GM21529 (cell line): Measurements from ENCODE around the gene NUMA1.

Experiments
- ATAC-seq: cut with Tn5 transposase; IDR thresholded peaks from one replicate; pipeline ENCODE4 v1.9.1; 2021; ENCODE audit not compliant: unreplicated experiment

Gene NUMA1

DNA sequence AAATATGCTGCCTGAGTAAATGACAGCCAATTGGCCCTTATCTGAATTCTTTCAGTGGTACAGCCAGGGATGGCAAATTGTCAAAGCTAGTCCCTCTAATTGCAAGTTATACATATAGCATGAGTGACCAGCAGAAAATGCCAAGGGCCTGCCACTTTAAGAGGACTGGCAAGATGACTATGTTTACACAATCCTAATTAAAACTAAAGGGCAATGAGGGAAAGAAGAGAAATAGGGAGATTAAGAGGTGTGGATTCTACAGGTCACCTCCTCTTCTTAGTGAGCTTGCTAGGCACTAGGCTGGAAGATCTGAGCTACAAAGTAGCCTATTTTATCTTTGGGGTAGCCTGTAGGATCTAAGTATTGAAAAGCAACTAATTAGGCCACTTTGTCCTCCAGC, 13.5 kb downstream of the NUMA1 start:
- no peak for ATAC-seq

DNA sequence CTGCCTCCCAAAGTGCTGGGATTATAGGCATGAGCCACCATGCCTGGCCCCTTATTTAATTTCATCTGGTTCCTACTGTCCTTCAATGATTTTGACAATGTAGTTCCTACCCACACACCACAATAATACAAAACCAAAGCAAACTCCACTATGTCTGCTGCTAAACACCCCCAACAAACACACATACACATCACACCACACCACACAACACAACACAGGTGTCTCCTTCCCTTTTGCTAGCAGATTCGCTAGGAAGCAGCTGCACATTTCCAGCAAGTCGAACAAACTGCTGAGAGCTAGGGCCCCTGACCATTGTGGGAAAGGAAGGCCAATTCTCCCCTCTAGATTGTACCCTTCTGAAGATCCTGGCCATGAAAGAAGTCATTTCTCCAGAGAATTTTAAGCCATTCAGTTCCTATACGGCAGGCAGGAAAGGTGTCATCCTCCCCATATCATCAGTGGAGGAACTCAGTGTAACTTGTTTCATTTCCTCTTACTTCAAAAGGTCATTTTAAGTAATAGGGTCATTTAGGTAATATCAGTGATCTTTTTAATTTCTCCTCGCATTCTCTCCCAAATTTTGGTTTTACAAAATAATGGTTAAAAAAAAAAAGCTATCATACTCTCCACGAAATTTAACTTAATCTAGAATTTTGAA, 18.5 kb downstream of the NUMA1 start:
- no peak for ATAC-seq

DNA sequence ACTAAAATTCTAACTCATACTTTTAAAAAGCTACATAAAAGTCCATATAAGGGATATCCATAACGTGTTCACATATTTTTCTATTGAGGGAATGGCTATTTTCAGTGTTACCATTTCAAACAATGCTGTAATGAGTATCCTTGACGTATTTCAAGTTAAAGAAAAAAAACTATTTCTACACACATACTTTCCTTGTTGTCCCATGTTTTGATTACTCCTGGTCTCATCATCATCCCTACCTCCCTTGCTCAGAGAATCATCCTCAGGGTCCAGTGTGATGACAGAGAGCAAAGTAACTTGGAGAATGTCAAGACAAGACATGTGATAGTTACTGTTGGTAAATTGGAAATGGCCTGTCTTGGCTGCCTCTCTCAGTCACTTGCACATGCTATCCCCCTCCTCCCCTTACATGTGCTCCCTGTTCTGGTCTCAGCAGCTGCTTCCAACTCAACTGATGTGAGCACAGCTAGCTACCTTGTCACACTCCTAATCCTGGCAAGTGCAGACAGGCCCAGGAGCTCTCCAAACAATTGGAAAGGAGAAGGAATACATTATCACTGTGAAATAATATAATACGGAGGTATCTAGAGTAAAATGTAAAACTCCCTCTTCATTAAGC, 21.8 kb downstream of the NUMA1 start:
- ATAC-seq: no peak

DNA sequence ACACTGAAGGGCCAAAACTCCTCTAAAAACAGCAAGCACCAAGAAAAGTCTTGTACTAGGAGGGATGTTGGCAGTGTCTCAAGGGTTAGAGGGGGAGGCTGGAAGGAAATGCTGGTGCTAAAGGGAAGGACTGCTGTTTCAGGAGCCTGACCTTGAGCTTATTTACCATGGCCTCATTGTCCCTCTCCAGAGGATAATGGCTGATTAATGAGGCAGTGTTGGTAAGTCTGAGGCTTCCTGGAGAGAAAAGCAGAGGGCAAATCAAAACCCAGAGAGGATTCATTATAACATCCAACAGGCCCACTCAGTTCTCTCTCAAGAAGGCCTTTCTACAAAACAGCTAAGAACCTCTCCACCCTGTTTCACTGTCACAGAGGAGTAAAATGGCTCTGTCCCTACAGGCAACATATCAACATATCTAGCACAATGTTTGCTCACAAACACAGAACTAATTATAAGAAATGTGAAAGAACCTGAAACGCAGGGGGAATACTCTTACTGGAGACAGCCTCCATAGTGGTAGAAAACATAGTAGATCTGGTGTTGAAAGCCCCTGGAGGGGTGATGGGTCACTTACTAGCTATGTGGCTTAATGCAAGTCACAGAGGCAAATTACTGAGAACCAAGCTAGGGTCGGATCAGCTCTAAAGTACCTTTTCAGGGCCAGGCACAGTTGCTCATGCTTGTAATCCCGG, 31.4 kb downstream of the NUMA1 start:
- ATAC-seq: no peak

DNA sequence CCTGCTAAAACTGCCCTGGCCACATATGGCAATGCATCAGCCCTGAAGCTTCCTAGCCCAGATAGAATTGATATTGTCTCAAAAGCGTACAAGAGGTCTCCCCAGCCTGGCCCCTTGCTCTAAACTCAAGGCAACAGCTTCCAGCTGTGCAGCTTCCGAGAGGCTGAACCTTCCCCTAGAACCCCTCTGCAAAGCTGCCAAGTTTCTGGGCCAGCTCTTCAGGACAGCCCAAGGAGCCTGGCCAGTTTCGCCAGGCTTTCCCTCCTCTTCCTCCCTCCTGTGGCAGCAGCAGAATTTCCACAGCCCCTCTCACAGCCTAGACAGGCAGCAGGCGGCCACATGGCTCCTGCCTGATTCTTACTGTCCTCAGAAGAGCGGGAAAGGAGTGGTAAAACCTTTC, 34.5 kb downstream of the NUMA1 start:
- ATAC-seq: no peak

DNA sequence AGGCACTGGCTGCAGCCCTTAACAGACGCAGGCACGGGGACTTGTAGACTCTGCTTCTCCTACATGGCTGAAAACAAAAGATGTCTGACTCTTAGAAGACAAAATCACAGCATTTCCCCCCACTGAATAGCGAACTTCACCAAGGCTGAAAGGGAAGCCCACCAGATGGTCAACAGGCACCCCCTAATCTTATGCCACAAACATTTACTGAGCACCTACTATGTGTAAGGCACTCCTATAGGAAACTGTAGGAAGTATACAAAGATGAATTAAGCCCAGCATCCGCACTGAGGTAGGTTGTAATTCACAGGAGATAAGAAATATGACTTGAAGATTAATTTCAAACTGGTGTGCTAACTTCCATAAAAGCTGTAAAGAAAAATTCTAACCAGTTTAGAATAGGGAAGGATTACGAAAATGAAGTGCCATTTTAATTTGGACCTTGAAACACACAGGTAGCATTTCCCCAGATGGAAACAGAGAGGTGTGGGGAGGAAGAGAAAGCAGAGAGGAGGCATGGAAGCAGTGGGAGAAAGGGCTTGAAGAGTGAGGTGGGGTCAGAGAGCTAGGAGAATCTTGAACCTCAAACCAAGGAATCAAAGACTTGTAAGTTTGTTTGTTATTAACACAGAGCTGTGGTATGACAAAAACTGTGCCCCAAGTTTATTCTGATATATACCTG, 38.1 kb downstream of the NUMA1 start:
- no peak for ATAC-seq

DNA sequence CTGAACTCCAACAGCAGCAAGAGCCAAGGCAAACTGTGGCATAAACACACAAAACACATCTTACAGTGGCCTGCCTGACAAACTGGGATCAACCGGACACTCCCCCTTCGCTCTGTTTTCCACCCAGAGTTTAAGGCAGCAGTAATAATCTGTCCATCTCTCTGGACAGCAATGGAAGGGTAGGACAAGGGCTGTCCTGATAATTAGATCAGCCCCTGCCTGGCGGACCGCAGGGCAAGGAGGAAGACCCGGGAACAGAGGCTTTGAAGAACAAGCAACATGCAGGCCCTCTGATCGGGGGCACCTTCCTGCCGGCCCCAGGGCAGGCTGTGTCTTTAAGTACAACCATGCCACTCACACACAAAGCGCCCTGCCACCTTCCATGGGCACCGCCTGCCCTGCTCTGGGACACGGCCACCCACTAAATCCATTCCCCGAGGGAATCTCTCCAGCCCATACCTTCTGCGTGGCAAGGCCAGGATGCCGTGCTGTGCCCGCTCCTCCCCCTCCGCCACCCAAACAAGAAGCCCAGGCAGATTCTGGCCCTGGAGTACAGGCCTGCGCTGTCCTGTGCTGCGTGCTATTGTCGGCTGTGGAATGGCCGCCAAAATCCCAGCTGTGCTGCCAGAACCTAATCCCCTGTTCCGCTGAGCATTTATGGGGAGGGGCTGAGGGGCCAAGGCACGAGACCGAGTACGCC, 38.8 kb downstream of the NUMA1 start:
- no peak for ATAC-seq

DNA sequence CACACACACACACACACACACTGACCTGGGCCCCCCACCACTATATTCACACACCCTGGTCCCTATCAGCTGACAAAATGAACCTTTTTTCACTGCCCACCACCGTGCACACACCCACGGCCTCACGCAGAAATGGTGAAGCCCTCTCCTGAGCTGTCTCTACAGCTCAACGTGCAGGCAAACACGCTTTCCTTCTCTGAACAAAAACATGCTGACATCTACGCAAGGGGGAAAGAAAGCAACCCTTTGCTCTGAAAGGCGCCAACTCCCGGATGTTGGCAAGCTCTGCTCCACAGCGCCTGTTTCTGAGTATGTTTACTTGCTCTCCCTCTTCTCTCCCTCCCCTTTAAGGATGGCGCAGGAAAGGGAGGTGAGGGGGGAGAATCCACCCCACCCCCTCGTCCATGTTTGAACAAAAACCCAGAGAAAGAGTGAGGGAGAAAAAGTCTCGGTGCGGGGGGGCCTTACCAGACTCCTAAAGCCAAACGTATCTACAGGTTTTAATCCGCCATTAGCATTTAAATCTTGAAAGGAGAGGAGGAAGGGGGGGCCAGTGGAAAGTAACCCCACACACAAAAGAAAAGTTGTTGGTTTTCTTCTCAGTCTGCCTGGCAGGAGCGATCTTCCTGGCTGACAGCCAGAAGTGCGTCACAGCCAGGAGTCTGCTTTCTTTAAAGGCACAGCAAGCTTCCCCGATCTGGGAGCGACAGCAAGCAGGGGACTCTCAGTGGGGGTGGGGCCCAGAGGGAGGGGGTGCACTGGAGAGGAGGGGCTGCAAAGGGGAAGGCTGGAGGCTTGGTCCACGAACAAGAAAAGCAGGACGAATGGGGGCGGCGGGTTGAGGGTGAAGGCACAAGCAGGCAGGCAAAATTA, 39.6 kb downstream of the NUMA1 start:
- ATAC-seq: peak; percentile 40

DNA sequence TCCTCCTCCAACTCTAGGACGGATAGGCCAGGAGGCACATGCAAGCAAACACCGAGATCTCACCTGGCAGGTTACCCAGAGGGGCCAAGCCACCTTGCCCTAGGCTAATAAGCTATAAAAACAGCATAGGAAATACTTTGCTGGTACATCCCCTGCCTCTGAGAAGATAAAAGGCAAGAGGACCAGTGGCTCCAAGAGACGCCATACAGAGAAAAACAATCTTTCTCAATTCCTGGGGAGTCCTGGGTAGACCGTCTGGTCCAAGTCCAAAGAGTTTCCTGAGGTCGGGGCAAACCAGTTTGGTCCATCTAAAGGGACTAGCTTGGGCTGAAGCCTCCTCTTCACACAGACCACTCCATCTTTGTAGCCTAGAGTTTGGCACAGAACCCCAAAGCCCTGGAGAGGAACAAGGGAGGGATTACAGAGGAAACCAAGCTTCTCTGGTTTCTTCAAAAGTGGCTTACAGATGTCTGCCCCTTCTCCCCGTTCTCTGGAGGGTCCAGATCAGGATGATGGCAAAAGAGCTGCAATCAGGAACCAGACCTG, 40.4 kb downstream of the NUMA1 start:
- no peak for ATAC-seq

DNA sequence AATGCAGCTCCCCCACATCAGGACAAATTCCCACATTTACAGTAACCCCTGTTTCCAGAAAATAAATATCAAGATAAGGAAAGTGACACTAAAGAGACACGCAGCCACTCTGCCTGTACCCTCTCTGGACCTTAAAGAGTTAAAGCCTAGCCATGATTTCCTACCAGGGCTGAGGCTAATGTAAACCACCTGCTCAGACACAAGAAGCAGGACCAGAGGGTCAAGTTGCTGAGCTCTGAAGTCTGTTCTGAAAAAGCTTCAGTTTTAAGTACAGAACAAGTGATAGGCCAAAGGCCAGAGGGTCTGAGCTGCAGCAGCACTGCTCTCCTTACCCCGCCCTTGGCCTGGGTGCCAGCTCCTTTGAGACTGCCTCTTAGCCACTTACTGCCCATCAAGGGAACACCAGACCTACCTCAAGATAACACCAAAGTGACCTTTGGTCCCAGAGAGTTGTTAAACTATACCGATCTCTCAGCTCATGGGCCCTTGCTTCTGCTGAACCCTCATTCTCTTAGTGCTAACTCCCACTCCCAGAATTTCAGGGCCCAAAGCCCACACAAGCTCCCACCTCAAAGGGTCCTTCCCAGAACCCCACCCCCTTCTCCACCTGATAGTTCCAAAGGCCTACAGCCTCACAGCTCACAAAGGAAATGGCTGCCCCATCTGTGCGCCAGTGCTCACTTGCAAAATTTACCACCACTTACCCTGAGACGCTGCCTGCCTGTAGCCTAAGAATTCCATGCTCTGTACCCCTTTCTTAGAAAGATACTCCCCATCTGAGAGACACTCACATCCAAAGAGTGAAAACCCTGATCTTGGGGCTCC, 41.1 kb downstream of the NUMA1 start:
- ATAC-seq: no peak

DNA sequence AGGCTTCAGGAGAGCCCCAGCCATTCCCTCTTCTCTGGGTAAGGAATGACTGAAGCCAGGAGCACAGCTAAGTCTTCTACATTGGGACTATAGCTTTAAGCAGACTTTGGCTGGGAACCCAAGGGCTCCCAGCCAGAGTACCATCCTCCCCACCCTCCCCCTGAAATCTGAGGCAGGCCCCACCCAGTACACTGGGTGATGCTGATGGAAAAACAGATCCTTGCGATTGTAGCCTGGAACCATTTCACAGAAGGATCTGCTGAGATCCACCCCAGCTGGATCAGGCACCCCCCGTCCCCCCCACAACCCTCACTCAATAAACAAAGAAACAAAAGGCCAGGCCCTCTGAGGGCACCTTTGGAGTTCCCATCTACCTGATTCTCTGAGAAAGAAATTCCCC, 41.9 kb downstream of the NUMA1 start:
- ATAC-seq: no peak

DNA sequence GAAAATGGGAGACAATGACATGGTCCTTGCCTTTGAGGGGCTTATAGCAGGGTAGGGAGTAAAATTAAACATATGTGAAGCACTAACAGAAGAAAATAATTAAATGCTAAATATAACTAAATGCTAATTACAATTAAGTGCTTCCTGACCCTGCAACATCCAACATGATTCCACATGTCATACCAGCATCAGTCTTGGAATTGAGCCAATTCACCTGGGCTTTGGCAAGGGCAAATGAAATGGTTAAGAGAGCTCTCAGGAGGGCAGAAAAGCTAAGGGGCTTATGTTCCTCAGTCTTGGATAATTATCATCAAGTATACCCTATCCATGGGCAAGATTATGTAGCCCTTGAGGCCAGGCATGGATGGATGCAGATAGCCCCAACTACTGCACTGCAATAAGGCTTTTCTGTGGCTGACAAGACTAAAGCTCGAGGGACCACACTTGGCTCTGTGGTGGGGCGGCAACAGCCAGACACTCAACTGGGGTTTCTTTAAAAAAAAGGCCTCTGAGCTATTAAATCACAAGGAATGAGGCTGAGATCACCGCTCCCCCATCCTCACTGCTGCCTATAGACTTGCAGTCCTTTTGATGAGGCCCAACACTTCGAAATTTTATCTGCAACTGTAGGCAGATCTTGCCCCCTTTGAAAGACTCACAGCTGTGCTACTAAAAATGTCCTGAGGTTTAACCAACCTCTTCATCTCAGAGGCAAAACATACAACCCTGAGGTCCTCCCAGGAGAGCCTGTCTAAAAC, 42.6 kb downstream of the NUMA1 start:
- no peak for ATAC-seq

DNA sequence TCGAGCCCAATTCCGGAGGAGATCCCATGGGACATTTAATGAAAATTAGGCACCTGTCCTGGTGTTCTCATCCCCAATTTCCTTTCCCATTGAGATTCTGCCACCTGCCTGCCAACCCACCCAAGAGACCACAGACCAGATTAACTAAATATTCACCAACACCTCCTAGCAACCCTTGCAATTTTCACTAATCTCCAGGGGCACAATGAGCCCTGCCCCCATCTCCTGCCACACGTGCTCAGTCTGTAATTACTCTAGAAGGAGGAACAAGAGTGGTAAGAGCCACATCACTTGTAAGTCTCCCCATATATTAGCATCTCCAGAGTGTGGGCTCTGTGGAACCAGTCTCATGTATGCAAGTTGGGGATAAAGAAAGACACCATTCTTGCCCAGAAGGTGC, 43.7 kb downstream of the NUMA1 start:
- ATAC-seq: no peak

DNA sequence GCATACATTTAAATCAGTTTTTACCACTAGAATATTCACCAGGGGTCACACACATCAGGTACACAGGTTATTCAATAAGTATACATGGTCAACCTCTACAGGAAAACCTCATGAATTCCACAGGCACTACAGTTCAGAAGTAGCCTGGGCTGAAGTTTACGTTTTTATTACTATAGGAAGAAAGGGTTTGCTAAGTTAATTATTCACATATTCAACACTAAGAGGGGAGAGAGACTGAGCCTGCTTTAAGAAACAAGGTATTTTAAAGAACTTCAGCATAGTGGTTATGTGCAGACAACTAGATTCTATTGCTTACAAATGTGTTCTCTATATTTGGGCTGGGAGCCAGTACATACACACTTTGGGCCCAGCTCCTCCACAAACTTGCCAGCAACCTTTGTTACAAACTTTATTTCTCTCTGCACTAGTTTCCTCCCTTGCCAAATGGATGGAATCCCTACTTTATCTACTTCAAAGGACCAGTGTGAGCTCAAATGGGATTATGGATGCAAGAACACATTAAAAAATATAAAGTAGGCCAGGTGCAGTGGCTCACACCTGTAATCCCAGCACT, 49.8 kb downstream of the NUMA1 start:
- ATAC-seq: no peak

DNA sequence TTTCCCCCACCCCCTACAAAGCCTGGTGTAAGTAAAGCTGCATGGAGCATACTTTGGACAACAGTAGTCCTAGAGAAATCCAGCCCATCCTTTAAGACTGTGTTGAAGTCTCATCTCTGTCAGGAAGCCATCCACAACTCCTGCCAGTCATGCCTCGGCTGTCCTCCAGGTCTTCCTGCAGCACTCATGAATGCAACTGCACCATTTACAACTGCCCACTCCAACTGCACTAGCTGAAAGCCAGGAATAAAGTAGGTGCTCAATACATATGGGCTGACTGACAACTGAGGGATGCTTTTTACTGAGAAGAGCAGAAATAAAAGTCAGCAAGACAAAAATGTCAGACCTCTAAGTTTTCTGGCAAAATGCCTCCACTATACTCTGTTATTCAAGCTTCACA, 54.3 kb downstream of the NUMA1 start:
- no peak for ATAC-seq

DNA sequence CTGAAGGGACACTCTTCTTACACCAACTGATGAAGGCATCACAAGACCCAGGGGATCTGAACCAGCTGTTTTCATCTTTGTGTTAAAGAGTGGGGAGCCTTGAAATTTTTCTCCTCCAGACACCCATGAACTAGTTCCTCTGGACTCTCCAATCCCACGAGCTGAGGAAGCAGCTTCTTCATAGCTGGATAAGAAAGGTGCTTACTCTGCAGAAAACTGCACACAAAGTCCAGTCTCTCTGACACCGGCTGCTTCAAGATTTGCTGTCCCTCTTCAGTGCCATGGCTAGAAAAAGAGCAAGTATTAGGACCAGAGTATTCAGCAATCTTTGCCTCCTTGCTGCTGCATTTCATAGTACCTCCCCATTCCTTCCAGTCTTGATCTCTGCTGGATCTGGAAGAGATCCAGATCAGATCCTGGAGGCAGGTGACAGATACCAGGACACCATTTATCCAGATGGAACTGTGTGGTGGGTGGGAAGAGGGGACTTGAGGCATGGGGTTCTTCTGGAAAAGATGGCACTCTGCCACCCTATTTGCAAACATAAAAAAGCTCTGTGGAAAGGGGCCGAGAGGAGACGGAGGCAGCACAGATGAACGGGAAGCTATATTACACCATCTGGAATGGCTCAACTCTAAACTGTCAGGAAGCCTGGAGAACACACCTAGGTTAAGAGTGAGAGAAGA, 56.1 kb downstream of the NUMA1 start:
- no peak for ATAC-seq

DNA sequence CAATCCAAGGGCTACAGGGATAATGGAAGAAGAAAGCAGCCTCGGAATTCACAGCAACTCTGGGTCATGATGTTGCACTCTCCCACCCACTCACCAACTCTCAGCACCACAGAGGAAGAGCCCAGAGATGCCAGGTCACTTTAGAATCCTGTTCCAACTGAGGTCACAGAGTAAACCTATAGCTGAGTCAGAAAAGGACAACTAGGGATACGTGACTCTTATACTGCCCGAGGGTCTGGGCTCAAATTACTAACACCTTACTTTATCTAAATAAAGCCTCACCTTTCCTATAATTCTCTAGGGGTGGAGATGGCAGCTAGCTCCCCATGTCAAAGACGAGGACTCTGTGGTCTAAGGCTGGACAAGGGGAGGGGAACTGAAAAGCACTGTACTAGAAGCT, 57.0 kb downstream of the NUMA1 start:
- no peak for ATAC-seq

DNA sequence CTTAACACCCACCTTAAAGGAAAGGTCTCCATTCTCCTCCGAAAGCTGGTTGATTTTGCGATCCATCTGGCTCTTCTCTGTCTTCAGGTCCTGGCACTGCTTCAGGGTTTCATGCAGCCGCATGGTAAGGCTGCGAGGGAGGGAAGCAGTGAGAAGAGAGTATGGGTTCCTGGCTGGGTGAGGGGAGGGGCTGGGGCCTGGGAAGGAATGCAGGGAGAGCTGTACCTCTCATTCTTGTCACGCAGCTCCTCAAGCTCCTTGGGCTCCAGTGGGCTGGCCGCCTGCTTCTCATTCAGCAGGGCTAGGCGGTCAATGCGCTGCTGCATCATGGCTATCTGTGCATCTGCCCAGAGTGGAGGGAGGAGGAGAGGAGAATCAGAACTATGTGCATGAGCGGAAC, 62.2 kb downstream of the NUMA1 start:
- no peak for ATAC-seq
